ENCODE measurements around the gene NKAIN2. TPM values are rescaled to one million over a fixed set of nuclear protein-coding genes. Genes with fewer than 3 reads are reported as not detected.
A peak's percentile ranks its signal among the peaks of the same experiment; 100 is the strongest.

Gene NKAIN2
- total RNA-seq, 1 donor, result under 0.01 TPM

DNA sequence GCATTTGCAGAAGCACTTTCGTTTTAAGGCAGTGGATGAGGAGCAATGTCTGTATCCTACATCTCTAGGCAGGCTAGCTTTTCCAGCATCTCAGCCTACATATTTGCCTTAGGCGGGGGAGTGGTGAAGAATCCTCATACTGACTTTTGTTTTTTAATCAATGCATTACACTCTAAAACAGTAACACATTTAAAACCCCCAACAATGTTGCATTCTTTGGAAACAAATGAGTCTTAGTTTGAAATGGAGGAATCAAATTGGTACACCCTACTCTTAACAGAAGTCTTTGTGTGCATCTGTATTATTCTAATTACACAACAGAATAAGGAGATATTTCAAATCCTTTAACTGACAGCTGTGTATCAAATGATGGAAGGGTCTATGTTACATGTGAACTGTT lies 9.0 kb downstream of the NKAIN2 start:
- DNase-seq (ENCODE audit: low read depth), result no peak
- no peak overlapping the region for H3K4me3 ChIP-seq (ENCODE audit: low read depth, low read length)
- TF ChIP-seq, protein P1, sequence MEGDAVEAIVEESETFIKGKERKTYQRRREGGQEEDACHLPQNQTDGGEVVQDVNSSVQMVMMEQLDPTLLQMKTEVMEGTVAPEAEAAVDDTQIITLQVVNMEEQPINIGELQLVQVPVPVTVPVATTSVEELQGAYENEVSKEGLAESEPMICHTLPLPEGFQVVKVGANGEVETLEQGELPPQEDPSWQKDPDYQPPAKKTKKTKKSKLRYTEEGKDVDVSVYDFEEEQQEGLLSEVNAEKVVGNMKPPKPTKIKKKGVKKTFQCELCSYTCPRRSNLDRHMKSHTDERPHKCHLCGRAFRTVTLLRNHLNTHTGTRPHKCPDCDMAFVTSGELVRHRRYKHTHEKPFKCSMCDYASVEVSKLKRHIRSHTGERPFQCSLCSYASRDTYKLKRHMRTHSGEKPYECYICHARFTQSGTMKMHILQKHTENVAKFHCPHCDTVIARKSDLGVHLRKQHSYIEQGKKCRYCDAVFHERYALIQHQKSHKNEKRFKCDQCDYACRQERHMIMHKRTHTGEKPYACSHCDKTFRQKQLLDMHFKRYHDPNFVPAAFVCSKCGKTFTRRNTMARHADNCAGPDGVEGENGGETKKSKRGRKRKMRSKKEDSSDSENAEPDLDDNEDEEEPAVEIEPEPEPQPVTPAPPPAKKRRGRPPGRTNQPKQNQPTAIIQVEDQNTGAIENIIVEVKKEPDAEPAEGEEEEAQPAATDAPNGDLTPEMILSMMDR (IDR thresholded peaks at IDR 0.05; ENCODE audit: insufficient read depth, low read length), result no peak

DNA sequence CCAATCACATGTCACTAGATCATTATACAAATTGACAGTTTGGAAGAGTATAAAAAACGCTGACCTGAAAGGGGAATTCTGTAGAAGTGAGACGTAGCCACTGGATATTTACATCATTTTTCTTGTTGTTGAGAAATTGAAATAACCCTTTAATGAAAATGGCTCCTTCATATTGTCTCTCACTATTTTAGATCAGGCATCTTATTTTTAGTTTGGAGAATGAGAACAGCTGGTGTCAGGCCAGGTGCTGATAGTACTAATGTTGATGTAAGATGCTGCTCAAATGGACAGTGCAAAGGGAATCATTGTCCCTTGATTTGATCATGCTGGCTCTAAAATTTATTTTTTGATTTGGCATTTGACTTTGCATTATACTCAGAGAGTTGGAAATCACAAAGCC lies 17.4 kb downstream of the NKAIN2 start:
- no peak overlapping the region for H3K4me3 ChIP-seq (ENCODE audit: low read depth, low read length)

DNA sequence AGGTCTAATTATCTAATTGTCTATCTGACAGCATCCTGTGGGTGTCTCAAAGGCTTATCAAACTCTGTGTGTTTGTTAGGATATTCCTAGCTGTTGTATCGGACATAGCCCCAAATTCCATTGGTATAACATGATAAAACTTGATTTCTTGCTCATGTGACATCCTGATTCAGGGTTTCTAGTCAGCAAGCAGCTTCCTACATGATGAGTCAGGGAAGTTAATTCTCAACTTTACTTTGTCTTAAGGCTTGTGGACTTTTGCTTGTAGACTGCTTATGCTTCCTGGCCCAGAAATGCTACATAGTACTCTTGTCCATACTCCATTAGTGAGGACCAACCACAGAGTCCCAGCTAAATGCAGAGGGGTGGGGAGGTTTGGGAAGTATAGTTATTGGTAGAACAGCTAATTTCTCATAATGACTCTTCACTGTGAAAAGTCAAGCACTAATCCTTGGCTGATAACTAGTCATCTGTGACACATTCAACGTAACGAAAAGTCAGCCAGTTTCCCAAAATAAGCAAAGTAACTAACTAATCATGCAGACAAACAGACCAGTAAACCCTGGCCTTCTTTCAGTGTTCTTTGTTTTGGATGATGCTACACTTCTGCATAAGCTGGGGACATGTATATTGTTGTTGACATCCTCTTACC lies 25.8 kb downstream of the NKAIN2 start:
- no peak overlapping the region for H3K4me3 ChIP-seq (ENCODE audit: low read depth, low read length)
- peak; percentile 56 for DNase-seq (ENCODE audit: low read depth)
- TF ChIP-seq, protein P1 (IDR thresholded peaks at IDR 0.05; ENCODE audit: insufficient read depth, low read length), result no peak

More for the DNA sequence above, 17.4 kb downstream of the NKAIN2 start:
- DNase-seq (ENCODE audit: low read depth), result no peak
- TF ChIP-seq, protein P1 (IDR thresholded peaks at IDR 0.05; ENCODE audit: insufficient read depth, low read length), result no peak

DNA sequence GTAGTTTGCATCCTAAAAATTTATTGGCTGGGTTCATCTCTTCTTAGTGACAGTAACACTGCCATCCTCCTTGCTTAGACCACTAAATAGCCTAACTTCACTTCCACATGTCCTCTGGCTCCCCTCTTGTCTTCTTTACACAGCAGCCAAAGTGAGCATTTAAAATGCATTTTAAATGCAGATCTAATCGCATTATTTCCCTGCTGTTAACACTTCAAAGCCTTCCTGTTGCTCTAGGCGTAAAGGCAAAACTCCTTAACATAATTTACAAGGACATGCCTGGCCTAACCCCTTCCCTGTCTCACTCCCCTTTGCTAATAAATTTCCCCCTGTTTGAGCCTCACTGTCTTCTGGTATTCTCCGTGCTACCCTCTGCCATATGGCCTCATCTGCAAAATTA lies 26.5 kb downstream of the NKAIN2 start:
- TF ChIP-seq, protein P1 (IDR thresholded peaks at IDR 0.05; ENCODE audit: insufficient read depth, low read length), result no peak
- no peak overlapping the region for H3K4me3 ChIP-seq (ENCODE audit: low read depth, low read length)
- no peak for DNase-seq (ENCODE audit: low read depth)

DNA sequence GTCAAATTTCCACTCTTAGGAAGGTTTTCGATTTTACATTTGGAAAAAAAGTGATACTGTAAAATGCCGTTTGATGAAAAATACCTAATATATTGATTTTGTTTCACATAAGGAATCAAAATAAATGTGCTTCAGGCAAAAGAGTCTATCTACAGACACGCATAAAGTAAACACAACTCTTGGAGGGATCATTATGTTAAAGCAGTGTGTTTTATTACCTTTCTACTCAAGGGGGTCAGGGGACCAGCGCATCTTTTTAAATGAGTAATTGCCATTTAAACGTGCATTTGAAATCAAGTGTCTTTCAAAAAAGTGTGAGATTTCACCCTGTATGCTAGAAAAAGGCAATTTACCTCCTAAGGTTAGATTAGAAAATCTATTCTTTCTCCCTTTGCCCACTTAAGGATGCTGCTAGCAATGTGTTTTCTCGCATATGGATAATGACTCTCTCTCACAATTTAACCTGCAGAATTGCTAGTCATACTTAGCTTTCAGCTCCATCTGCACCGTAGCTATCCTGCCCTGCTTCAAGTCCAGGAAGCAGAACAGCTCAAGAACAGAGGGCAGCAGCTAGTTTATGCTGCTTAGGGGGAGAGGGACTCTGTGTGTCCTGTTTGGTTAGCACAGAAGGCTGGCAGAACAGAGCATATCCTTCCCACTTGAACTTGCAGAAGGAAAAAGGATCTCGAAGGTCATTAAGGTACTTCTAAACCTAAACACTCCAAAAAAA lies 35.0 kb downstream of the NKAIN2 start:
- TF ChIP-seq, protein P1 (IDR thresholded peaks at IDR 0.05; ENCODE audit: insufficient read depth, low read length), result no peak
- no peak for DNase-seq (ENCODE audit: low read depth)
- no peak overlapping the region for H3K4me3 ChIP-seq (ENCODE audit: low read depth, low read length)

DNA sequence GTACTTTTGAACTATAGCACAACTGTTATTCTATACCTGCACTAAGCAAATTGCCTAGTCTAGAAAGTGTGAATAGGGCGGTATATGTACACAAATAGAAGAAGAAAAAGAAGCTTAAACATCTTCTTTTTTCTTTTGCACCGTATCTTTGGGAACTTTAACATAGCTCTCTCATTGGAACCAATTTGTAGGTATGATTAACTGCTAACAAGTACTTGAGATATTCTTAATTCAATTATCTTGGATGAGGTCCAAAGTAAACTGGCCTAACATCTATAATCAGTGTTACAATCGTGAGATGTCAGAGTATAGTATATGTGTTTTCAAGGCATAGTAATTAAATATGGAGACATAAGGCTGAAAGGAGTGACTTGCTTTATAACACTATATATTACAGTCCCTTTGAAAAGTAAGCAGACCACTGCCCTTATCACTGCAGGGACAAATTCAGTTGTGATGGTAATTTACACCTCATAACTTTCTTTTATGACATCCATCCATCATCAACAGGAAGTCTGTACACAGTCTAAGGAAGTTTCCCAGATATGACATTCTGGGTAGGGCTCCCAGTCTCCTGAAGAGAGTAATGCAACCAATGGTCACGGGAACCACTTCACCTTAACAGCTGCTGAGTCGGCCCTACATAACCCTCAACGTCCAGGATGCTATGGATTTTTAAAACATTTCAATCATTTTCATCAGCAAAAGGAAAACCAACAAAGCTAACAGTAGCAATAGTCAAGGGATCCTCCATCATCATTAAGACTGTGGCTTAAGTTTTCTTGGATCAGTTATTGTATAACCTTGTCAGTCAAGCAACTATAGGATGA lies 37.6 kb downstream of the NKAIN2 start:
- no peak for DNase-seq (ENCODE audit: low read depth)
- TF ChIP-seq, protein P1 (IDR thresholded peaks at IDR 0.05; ENCODE audit: insufficient read depth, low read length), result no peak
- no peak overlapping the region for H3K4me3 ChIP-seq (ENCODE audit: low read depth, low read length)

All from fibroblast of the aortic adventitia (primary cell).